ENCODE data around the gene HOXD13.

GRCh38 chr2:176105078-176105729 lies 12.7 kb downstream of the HOXD13 start:
- TF ChIP-seq CTCF (IDR thresholded peaks at IDR 0.05): no peak
- no peak for TF ChIP-seq POLR2AphosphoS5 (IDR thresholded peaks at IDR 0.05)
- no peak for TF ChIP-seq POLR2A (IDR thresholded peaks at IDR 0.05)
